ENCODE measurements around the gene FGD6.
"Not testable (repeated sequence)": the region's sequence is repeated elsewhere in the genome, so short reads cannot be mapped to it uniquely, and the experiment has no call there.

Gene FGD6

GRCh38 chr12:95234187-95234586 is 16.9 kb upstream of the FGD6 start:
- not testable (repeated sequence) for DNase-seq (ENCODE audit: low spot score)

GRCh38 chr12:95231190-95231589 is 13.9 kb upstream of the FGD6 start:
- DNase-seq (ENCODE audit: low spot score): no peak

- DNase-seq (ENCODE audit: low spot score): no peak
These were observed 13.0 kb upstream of the FGD6 start for GRCh38 chr12:95230313-95230712.

GRCh38 chr12:95229636-95230035 is 12.4 kb upstream of the FGD6 start:
- DNase-seq (ENCODE audit: low spot score): no peak

GRCh38 chr12:95228617-95229016 is 11.3 kb upstream of the FGD6 start:
- no peak for DNase-seq (ENCODE audit: low spot score)

- no peak for DNase-seq (ENCODE audit: low spot score)
These were observed 10.6 kb upstream of the FGD6 start for GRCh38 chr12:95227818-95228356.

- no peak for DNase-seq (ENCODE audit: low spot score)
These were observed 8.5 kb upstream of the FGD6 start for GRCh38 chr12:95225645-95226212.

GRCh38 chr12:95224202-95225170 is 7.2 kb upstream of the FGD6 start:
- no peak for DNase-seq (ENCODE audit: low spot score)

GRCh38 chr12:95220726-95221125 is 3.5 kb upstream of the FGD6 start:
- DNase-seq (ENCODE audit: low spot score): no peak

GRCh38 chr12:95220190-95220589 is 2.9 kb upstream of the FGD6 start:
- no peak for DNase-seq (ENCODE audit: low spot score)

- peak; percentile 46 for DNase-seq (ENCODE audit: low spot score)
These were observed 1.2 kb upstream of the FGD6 start for GRCh38 chr12:95218150-95219133.

- no peak for DNase-seq (ENCODE audit: low spot score)
These were observed 423 bp downstream of the FGD6 start for GRCh38 chr12:95216711-95217376.

- peak; percentile 49 for DNase-seq (ENCODE audit: low spot score)
These were observed 1.3 kb downstream of the FGD6 start for GRCh38 chr12:95215949-95216348.

GRCh38 chr12:95214466-95214865 is 2.8 kb downstream of the FGD6 start:
- no peak for DNase-seq (ENCODE audit: low spot score)

- no peak for DNase-seq (ENCODE audit: low spot score)
These were observed 3.3 kb downstream of the FGD6 start for GRCh38 chr12:95213928-95214327.

- no peak for DNase-seq (ENCODE audit: low spot score)
These were observed 4.1 kb downstream of the FGD6 start for GRCh38 chr12:95213119-95213518.

- no peak for DNase-seq (ENCODE audit: low spot score)
These were observed 4.7 kb downstream of the FGD6 start for GRCh38 chr12:95212586-95212985.

- no peak for DNase-seq (ENCODE audit: low spot score)
These were observed 8.6 kb downstream of the FGD6 start for GRCh38 chr12:95208678-95209077.

- no peak for DNase-seq (ENCODE audit: low spot score)
These were observed 9.9 kb downstream of the FGD6 start for GRCh38 chr12:95207407-95207806.

- DNase-seq (ENCODE audit: low spot score): no peak
These were observed 10.4 kb downstream of the FGD6 start for GRCh38 chr12:95206916-95207315.

- no peak for DNase-seq (ENCODE audit: low spot score)
These were observed 11.6 kb downstream of the FGD6 start for GRCh38 chr12:95205685-95206084.

All from germinal center (tissue), 1 donor.